Measurements from ENCODE around the gene CHURC1. TPM values are rescaled to one million over a fixed set of nuclear protein-coding genes. Genes with fewer than 3 reads are reported as not detected.

The CHURC1 gene
- total and polyA plus RNA-seq, 2 experiments from 2014 or later, result 62.4 to 134 TPM

GRCh38 chr14:64928239-64929013 lies 14.2 kb downstream of the CHURC1 start:
- Histone ChIP-seq H3K9me2 (replicated peaks; ENCODE audit: insufficient read depth) (no peaks in the 10 kb centered on the region), H3K27me3 (no peaks in the 10 kb centered on the region), H3K4me1 (ENCODE audit: insufficient read depth) (no peaks in the 10 kb centered on the region), H3K36me3 (replicated peaks; ENCODE audit: insufficient read depth, low read depth) (peaks cover 5% of the 10 kb centered on the region), H3K9me3 (ENCODE audit: low read depth) (no peaks in the 10 kb centered on the region), H3K4me2 (no peak overlapping the region), H2AFZ (no peak overlapping the region), H3K79me2 (peaks cover 33% of the 10 kb centered on the region), H3K4me3 (no peak overlapping the region), H4K20me1 (ENCODE audit: insufficient read depth, poor library complexity, severe bottlenecking) (peaks cover 5% of the 10 kb centered on the region), H3K27ac (no peak overlapping the region)
- 93% methylated on average over 7 of the region's 7 CpGs for WGBS (ENCODE audit: low lambda C conversion rate, missing lambda C conversion rate)
- no peak for DNase-seq (ENCODE audit: low spot score)
- TF ChIP-seq EZH2 (IDR thresholded peaks at IDR 0.05; ENCODE audit: borderline replicate concordance), result no peak
- TF ChIP-seq EZH2phosphoT487 (IDR thresholded peaks at IDR 0.05; ENCODE audit: low read depth, severe bottlenecking, unreplicated experiment), result no peak
- TF ChIP-seq, protein P1, sequence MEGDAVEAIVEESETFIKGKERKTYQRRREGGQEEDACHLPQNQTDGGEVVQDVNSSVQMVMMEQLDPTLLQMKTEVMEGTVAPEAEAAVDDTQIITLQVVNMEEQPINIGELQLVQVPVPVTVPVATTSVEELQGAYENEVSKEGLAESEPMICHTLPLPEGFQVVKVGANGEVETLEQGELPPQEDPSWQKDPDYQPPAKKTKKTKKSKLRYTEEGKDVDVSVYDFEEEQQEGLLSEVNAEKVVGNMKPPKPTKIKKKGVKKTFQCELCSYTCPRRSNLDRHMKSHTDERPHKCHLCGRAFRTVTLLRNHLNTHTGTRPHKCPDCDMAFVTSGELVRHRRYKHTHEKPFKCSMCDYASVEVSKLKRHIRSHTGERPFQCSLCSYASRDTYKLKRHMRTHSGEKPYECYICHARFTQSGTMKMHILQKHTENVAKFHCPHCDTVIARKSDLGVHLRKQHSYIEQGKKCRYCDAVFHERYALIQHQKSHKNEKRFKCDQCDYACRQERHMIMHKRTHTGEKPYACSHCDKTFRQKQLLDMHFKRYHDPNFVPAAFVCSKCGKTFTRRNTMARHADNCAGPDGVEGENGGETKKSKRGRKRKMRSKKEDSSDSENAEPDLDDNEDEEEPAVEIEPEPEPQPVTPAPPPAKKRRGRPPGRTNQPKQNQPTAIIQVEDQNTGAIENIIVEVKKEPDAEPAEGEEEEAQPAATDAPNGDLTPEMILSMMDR (IDR thresholded peaks at IDR 0.05; ENCODE audit: poor library complexity), result no peak

GRCh38 chr14:64929014-64929359 lies 14.7 kb downstream of the CHURC1 start:
- Histone ChIP-seq H3K36me3 (replicated peaks; ENCODE audit: insufficient read depth, low read depth) (peaks cover 5% of the 10 kb centered on the region), H3K9me2 (replicated peaks; ENCODE audit: insufficient read depth) (no peaks in the 10 kb centered on the region), H3K79me2 (peaks cover 33% of the 10 kb centered on the region), H3K4me2 (no peak overlapping the region), H2AFZ (no peak overlapping the region), H3K9me3 (ENCODE audit: low read depth) (no peaks in the 10 kb centered on the region), H3K27me3 (no peaks in the 10 kb centered on the region), H3K4me1 (ENCODE audit: insufficient read depth) (no peaks in the 10 kb centered on the region), H3K4me3 (no peak overlapping the region), H3K27ac (no peak overlapping the region), H4K20me1 (ENCODE audit: insufficient read depth, poor library complexity, severe bottlenecking) (peaks cover 5% of the 10 kb centered on the region)
- TF ChIP-seq EZH2phosphoT487 (IDR thresholded peaks at IDR 0.05; ENCODE audit: low read depth, severe bottlenecking, unreplicated experiment), result no peak
- TF ChIP-seq, protein P1 (IDR thresholded peaks at IDR 0.05; ENCODE audit: poor library complexity), result no peak
- TF ChIP-seq EZH2 (IDR thresholded peaks at IDR 0.05; ENCODE audit: borderline replicate concordance), result no peak
- no peak for DNase-seq (ENCODE audit: low spot score)
- 95% methylated on average over 3 of the region's 3 CpGs for WGBS (ENCODE audit: low lambda C conversion rate, missing lambda C conversion rate)

GRCh38 chr14:64930085-64930843 lies 16.0 kb downstream of the CHURC1 start:
- no peak overlapping the region for H3K4me2 ChIP-seq
- peaks cover 5% of the 10 kb centered on the region for H3K36me3 ChIP-seq (replicated peaks; ENCODE audit: insufficient read depth, low read depth)
- no peak overlapping the region for H3K4me3 ChIP-seq
- no peaks in the 10 kb centered on the region for H4K20me1 ChIP-seq (ENCODE audit: insufficient read depth, poor library complexity, severe bottlenecking)
- DNase-seq (ENCODE audit: low spot score), result no peak
- no peaks in the 10 kb centered on the region for H3K9me3 ChIP-seq (ENCODE audit: low read depth)
- H3K27ac ChIP-seq, result no peak overlapping the region
- no peaks in the 10 kb centered on the region for H3K4me1 ChIP-seq (ENCODE audit: insufficient read depth)
- H3K27me3 ChIP-seq, result no peaks in the 10 kb centered on the region
- H3K79me2 ChIP-seq, result peaks cover 23% of the 10 kb centered on the region
- WGBS (ENCODE audit: low lambda C conversion rate, missing lambda C conversion rate), result 83% methylated on average over 3 of the region's 3 CpGs
- H2AFZ ChIP-seq, result no peak overlapping the region
- no peak for TF ChIP-seq EZH2 (IDR thresholded peaks at IDR 0.05; ENCODE audit: borderline replicate concordance)
- TF ChIP-seq, protein P1 (IDR thresholded peaks at IDR 0.05; ENCODE audit: poor library complexity), result no peak
- no peaks in the 10 kb centered on the region for H3K9me2 ChIP-seq (replicated peaks; ENCODE audit: insufficient read depth)
